Choroid plexus epithelial cell (primary cell): ENCODE results near the gene CENPS.
A peak's percentile ranks its signal among the peaks of the same experiment; 100 is the strongest.
"Not testable (repeated sequence)": the region's sequence is repeated elsewhere in the genome, so short reads cannot be mapped to it uniquely, and the experiment has no call there.

Source experiments
- DNase-seq: peaks from one replicate; pipeline ENCODE4 v3.0.0-alpha.2; 2010; ENCODE audit warnings: low read depth
- H3K4me3 ChIP-seq: 2 replicates; pipeline ENCODE4 v1.5.1; 2011; ENCODE audit warnings: low read depth, mild to moderate bottlenecking, control low read depth, low read length, moderate library complexity
- TF ChIP-seq, protein P1 (sequence below): conservative IDR thresholded peaks from 2 replicates; pipeline ENCODE4 v1.5.1; 2011; ENCODE audit warnings: low read depth, mild to moderate bottlenecking, control low read depth, inconsistent platforms, low read length, moderate library complexity

CENPS gene

DNA sequence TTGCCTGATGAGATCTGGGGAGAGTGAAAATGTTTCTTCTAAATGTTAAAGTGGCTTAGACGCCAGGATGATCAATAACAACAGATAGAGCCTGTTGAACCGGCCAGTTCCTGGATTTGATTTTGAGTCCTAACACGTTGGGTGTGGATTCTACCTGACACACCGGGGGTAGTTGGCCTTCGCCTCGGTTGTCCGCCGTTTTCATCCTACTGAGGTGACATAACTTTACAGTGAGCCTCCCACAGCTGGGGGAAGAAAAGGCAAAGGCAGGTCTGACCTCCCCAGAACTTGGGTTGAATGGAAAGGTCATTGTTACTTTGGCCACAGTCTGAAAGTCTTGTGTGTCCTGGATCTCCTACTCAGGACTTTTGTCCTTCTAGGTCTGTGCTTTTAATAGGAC is 30.2 kb upstream of the CENPS start:
- peak overlapping the region; percentile 94 for H3K4me3 ChIP-seq
- TF ChIP-seq, protein P1, sequence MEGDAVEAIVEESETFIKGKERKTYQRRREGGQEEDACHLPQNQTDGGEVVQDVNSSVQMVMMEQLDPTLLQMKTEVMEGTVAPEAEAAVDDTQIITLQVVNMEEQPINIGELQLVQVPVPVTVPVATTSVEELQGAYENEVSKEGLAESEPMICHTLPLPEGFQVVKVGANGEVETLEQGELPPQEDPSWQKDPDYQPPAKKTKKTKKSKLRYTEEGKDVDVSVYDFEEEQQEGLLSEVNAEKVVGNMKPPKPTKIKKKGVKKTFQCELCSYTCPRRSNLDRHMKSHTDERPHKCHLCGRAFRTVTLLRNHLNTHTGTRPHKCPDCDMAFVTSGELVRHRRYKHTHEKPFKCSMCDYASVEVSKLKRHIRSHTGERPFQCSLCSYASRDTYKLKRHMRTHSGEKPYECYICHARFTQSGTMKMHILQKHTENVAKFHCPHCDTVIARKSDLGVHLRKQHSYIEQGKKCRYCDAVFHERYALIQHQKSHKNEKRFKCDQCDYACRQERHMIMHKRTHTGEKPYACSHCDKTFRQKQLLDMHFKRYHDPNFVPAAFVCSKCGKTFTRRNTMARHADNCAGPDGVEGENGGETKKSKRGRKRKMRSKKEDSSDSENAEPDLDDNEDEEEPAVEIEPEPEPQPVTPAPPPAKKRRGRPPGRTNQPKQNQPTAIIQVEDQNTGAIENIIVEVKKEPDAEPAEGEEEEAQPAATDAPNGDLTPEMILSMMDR: no peak
- no peak for DNase-seq

DNA sequence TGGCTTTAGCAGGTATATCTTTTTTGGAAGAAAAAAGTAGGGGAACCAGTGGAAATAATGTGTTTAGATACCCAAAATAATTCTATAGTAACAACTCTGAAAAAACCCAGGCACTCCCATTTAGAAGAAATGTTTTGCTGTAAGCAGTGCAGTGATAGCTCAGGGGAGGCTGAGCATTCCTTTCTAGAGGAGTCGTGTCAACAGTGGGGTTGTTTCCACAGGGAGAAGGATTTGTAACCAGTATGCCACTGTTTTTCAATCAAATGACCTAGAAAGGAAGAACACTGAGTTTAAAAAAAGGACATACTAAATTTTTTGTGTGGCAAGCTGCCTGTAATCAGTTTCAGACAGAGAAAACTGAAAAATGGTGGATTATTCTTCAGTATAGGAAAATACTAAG is 29.0 kb upstream of the CENPS start:
- TF ChIP-seq, protein P1: no peak
- H3K4me3 ChIP-seq: no peak overlapping the region
- DNase-seq: peak; percentile 79

DNA sequence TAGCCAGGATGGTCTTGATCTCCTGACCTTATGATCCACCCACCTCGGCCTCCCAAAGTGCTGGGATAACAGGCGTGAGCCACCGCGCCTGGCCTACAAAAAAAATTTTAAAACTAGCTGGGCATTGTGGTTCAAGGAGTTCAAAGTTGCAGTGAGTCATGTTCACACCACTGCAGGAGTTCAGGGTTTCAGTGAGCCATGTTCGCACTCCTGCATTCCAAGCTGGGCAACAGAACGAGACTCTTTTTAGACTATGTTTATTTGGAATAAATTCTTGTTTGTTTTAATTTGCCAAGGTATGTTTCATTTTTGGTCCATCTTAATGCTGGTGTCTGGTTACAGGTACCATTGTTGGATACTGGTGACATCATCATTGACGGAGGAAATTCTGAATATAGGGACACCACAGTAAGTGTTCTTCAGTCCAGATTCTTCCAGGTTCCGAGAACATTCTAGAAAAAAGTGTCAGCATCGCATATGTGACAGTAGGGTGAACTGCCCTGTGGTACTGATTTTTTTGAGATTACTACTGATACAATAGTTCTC is 27.4 kb upstream of the CENPS start:
- TF ChIP-seq, protein P1: no peak
- DNase-seq: peak; percentile 90
- no peak overlapping the region for H3K4me3 ChIP-seq

DNA sequence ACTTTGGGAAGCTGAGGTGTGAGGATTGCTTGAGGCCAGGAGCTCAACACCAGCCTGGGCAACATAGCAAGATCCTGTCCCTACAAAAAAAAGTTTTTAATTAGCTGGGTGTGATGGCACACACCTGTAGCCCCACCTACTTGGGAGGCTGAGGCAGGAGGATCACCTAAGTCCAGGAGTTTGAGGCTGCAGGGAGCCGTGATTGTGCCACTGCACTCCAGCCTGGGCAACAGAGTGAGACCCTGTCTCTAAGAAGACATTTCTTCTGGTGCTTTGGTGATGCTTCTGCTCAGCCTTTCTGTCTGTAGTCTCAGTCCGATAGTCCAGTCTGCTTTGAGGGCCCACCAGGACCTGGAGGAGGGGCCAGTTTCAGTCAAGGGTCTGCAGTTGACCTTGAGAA is 23.0 kb upstream of the CENPS start:
- TF ChIP-seq, protein P1: no peak
- DNase-seq: no peak
- no peak overlapping the region for H3K4me3 ChIP-seq

DNA sequence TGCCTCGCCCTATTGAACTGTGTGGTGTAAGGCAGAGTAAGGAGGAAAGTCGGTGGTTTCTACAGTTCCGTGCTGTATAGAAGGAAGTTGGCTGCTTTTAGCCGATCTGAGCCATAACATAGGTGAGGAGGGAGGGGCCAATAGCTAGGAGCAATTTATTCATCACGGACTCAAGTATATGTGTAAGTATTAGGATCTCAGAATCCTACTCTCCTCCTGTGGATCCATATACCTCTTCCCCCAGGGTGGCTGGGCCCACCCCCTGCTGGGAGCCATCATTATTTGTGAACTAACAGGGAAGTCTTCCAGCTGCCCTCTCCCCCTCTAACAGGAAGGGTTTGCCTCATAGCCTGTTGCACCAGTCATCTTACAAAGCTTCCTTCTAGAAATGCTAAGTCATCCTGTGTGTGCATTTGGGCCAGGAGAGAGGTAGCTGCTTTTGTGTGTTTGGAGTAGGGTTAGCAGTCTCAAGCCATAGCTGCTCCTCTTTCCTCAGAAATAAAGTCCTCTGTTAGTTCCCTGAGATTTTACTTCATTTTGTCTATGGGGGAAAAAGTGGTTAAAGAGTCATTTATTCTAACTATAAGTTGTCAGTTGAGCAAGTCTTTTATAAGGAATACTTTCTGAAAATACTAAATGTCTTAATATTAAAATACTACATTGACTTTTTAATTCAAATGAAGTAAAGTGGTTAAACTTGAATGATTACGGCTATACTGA is 14.9 kb upstream of the CENPS start:
- TF ChIP-seq, protein P1: no peak
- H3K4me3 ChIP-seq: no peak overlapping the region
- peak; percentile 86 for DNase-seq

DNA sequence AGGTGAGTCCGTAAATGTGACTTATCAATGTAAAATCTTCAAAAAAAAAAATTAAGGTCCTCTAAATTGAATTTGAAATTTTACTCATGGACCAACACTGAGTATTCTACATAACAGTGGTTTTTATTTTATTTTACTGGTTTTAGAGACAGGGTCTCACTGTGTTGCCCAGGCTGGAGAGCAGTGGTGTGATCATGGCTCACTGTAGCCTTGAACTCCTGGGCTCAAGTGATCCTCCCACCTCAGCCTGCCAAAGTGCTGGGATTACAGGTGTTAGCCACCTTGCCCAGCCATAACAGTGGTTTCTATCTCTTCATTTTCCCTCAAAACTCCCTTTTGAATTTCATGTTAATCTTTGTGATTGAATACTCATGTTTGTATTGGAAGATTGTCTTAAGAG is 14.3 kb upstream of the CENPS start:
- DNase-seq, H3K4me3 ChIP-seq: not testable (repeated sequence)

DNA sequence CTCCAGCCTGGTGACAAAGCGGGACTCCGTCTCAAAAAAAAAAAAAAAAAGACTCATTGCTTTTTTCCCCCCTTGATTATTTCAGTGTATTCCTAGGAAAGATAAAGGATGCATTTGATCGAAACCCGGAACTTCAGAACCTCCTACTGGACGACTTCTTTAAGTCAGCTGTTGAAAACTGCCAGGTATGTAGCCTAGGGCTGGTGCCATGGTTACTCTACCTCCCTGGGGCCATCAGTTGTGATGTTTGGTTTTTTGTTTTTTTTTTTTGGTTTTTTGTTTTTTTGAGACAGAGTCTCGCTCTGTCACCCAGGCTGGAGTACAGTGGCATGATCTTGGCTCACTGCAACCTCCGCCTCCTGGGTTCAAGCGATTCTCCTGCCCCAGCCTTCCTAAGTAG is 11.5 kb upstream of the CENPS start:
- not testable (repeated sequence) for DNase-seq, H3K4me3 ChIP-seq

DNA sequence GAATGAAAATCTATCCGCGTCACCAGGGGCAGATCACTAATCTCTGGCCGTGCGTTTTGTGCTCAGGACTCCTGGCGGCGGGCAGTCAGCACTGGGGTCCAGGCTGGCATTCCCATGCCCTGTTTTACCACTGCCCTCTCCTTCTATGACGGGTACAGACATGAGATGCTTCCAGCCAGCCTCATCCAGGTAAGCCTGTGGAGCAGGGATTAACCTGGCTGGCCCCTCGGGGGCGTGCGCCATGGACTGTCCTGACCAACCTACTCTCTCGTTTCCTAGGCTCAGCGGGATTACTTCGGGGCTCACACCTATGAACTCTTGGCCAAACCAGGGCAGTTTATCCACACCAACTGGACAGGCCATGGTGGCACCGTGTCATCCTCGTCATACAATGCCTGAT is 10.9 kb upstream of the CENPS start:
- TF ChIP-seq, protein P1: no peak
- DNase-seq: no peak
- H3K4me3 ChIP-seq: no peak overlapping the region
